Smooth muscle cell (in vitro differentiated cells): Measurements from ENCODE around the gene ATP6AP1. TPM values are rescaled to one million over a fixed set of nuclear protein-coding genes. Genes with fewer than 3 reads are reported as not detected.
A peak's percentile ranks its signal among the peaks of the same experiment; 100 is the strongest.
"Not testable (repeated sequence)": the region's sequence is repeated elsewhere in the genome, so short reads cannot be mapped to it uniquely, and the experiment has no call there.

Experiments
- DNase-seq: peaks from one replicate; lab custom pipeline; 2025; ENCODE audit not compliant: unreplicated experiment; lab: John Stamatoyannopoulos, UW
- H2AFZ ChIP-seq: fragments of 200-600 bp; sonication (generic); 2 replicates; pipeline ENCODE4 v1.6.0; 2016; ENCODE audit warnings: antibody characterized with exemption, low read depth, mild to moderate bottlenecking
- H3F3A ChIP-seq: fragments of 200-600 bp; sonication (generic); 2 replicates; pipeline ENCODE4 v1.6.0; 2017; ENCODE audit warnings: antibody characterized with exemption, low read depth
- H3K27ac ChIP-seq: fragments of 200-600 bp; sonication (generic); 2 replicates; pipeline ENCODE4 v1.5.1; 2016; ENCODE audit warnings: low read depth, mild to moderate bottlenecking
- H3K27me3 ChIP-seq: fragments of 200-600 bp; sonication (generic); 2 replicates; pipeline ENCODE4 v1.6.1; 2016; ENCODE audit warnings: low read depth, mild to moderate bottlenecking
- H3K36me3 ChIP-seq: fragments of 200-600 bp; sonication (generic); 2 replicates; pipeline ENCODE4 v1.5.1; 2016; ENCODE audit warnings: low read depth
- H3K4me1 ChIP-seq: fragments of 200-600 bp; sonication (generic); 2 replicates; pipeline ENCODE4 v1.5.1; 2016; ENCODE audit warnings: low read depth
- H3K4me2 ChIP-seq: fragments of 200-600 bp; sonication (generic); 2 replicates; pipeline ENCODE4 v1.6.0; 2016; ENCODE audit warnings: mild to moderate bottlenecking
- H3K4me3 ChIP-seq: fragments of 200-600 bp; sonication (generic); 2 replicates; pipeline ENCODE4 v1.5.1; 2016; ENCODE audit warnings: mild to moderate bottlenecking
- H3K79me2 ChIP-seq: fragments of 200-600 bp; sonication (generic); 2 replicates; pipeline ENCODE4 v1.6.0; 2016; ENCODE audit warnings: low read depth, mild to moderate bottlenecking
- H3K9ac ChIP-seq: fragments of 200-600 bp; sonication (generic); 2 replicates; pipeline ENCODE4 v1.6.0; 2016; ENCODE audit warnings: low read depth
- H3K9me3 ChIP-seq: fragments of 200-600 bp; sonication (generic); replicated peaks from 2 replicates; pipeline ENCODE4 v1.5.1; 2016; ENCODE audit warnings: low read depth
- H4K20me1 ChIP-seq: fragments of 200-600 bp; sonication (generic); 2 replicates; pipeline ENCODE4 v1.6.0; 2016; ENCODE audit warnings: low read depth
- CTCF ChIP-seq: fragments of 200-600 bp; sonication (generic); IDR thresholded peaks from 2 replicates; pipeline ENCODE4 v1.5.1; 2017; ENCODE audit warnings: borderline replicate concordance, mild to moderate bottlenecking, antibody characterized with exemption; ENCODE audit not compliant: insufficient read depth, poor library complexity, severe bottlenecking
- WGBS: methylation state at CpG from one replicate; pipeline ENCODE4 v1.1.7; 2016; ENCODE audit warnings: low lambda C conversion rate; 5-methylcytosine and 5-hydroxymethylcytosine counted together
- polyA plus RNA-seq: library from polyadenylated mRNA; unstranded; fragments of >200 nt; fragmentation: Nextera tagmentation; extraction: Ambion mirVana; gene quantifications from 2 replicates; pipeline ENCODE4 v1.2.1, GENCODE V29; 2016
- total RNA-seq: library from RNA; depleted of rRNA; stranded (reverse); fragments of >200 nt; gene quantifications from 2 replicates; pipeline ENCODE4 v1.2.3, GENCODE V29; 2014

The ATP6AP1 gene
- total and polyA plus RNA-seq, 2 experiments from 2014 or later = 104 to 193 TPM

DNA sequence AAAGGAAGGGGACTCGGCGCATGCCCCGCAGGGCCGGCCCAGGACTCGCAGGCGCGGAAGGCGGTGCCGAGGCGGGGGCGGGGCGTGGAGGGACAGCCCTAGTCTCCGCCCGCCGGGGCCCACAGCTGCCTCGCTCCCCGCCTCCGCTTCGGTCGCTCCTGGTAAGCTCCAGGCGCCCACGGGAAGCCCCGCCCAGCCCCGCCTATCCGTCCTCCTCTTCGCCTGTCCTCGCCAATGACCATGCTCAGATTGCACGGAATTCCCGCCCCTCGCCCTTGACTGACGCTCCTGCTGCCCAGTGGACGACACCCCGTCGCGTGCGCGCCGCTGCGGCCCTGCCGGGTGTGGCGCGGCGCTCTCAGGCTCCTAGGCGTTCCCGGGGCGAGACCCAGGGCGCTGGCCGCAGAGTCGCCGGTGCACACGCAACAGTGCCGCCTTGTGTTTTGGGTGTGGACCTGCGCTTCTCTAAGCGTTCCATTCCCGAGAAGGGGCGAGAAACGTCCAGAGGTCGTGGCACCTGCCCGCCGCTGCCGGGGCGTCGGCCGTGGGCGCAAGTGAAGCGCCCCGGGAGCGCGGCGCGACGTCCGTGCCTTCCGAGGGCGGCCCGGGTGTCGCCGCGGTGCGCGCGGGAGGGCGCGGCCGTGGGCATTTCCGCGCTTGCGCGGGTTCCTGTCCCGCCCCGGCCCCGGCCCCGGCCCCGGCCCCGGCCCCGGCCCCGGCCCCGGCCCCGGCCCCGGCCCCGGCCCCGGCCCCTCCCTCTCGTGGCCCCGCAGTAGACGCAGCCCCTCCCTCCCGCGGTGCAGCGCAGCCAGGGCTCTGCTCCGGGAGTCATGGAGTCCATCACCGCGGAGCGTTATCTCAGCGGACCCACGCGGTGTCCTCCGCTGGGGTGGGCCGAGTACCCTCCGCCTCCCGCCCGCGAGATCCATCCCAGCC is 38.4 kb upstream of the ATP6AP1 start:
- H3K36me3 ChIP-seq, H3K27ac ChIP-seq, H3F3A ChIP-seq, H2AFZ ChIP-seq, H3K4me3 ChIP-seq, H3K4me1 ChIP-seq, H4K20me1 ChIP-seq, H3K79me2 ChIP-seq, H3K27me3 ChIP-seq, H3K9me3 ChIP-seq, H3K4me2 ChIP-seq, H3K9ac ChIP-seq, DNase-seq: not testable (repeated sequence)
- 57% methylated on average over 14 of the region's 121 CpGs for WGBS

DNA sequence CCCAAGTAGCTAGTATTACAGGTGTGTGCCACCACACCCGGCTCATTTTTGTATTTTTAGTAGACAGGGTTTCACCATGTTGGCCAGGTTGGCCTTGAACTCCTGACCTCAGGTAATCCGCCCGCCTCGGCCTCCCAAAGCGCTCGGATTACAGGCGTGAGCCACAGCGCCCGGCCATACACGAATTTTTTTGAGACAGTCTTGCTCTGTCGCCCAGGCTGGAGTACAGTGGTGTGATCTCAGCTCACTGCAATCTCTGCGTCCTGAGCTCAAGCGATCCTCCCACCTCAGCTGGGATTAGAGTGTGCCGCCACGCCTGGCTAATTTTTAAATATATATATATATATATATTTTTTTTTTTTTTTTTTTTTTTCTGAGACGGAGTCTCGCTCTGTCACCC is 32.1 kb upstream of the ATP6AP1 start:
- WGBS = 90% methylated on average over 15 of the region's 17 CpGs
- peaks cover 19% of the 10 kb centered on the region for H3K79me2 ChIP-seq
- not testable (repeated sequence) for H3K27me3 ChIP-seq, H3K9me3 ChIP-seq, H3K27ac ChIP-seq, H3K4me1 ChIP-seq, DNase-seq, H3K36me3 ChIP-seq, H3F3A ChIP-seq, H2AFZ ChIP-seq, H3K4me3 ChIP-seq, H3K4me2 ChIP-seq, H3K9ac ChIP-seq
- peaks cover 31% of the 10 kb centered on the region for H4K20me1 ChIP-seq

GRCh38 chrX:154396973-154397887 is 31.2 kb upstream of the ATP6AP1 start:
- Histone ChIP-seq H3K9ac (peak overlapping the region; percentile 96), H3K9me3 (no peaks in the 10 kb centered on the region), H2AFZ (no peak overlapping the region), H3K79me2 (peaks cover 19% of the 10 kb centered on the region), H3K36me3 (no peaks in the 10 kb centered on the region), H4K20me1 (peaks cover 38% of the 10 kb centered on the region), H3K4me3 (peak overlapping the region; percentile 55), H3K4me2 (peak overlapping the region; percentile 89), H3F3A (peaks cover 4% of the 10 kb centered on the region), H3K4me1 (no peaks in the 10 kb centered on the region), H3K27ac (peak overlapping the region; percentile 98), H3K27me3 (no peaks in the 10 kb centered on the region)
- 47% methylated on average over 48 of the region's 53 CpGs for WGBS
- DNase-seq = no peak
- TF ChIP-seq CTCF = no peak

GRCh38 chrX:154397888-154398667 is 30.4 kb upstream of the ATP6AP1 start, which contains the start of gene RPL10:
Gene RPL10 (plus strand): TSS chrX:154398377. CDS start chrX:154398520, 143 bp downstream.
- no peaks in the 10 kb centered on the region for H3K27me3 ChIP-seq
- H3K9ac ChIP-seq = peak within 1 kb of the TSS; percentile 96
- TF ChIP-seq CTCF = no peak
- peaks cover 4% of the 10 kb centered on the region for H3F3A ChIP-seq
- no peaks in the 10 kb centered on the region for H3K9me3 ChIP-seq
- 42% methylated on average over 69 of the region's 69 CpGs for WGBS
- peak; percentile 56 for DNase-seq
- H2AFZ ChIP-seq = no peak within 1 kb of the TSS
- peaks cover 19% of the 10 kb centered on the region for H3K79me2 ChIP-seq
- peak within 1 kb of the TSS; percentile 75 for H3K4me3 ChIP-seq
- no peaks in the 10 kb centered on the region for H3K4me1 ChIP-seq
- H4K20me1 ChIP-seq = peaks cover 43% of the 10 kb centered on the region
- peak within 1 kb of the TSS; percentile 98 for H3K27ac ChIP-seq
- peak within 1 kb of the TSS; percentile 89 for H3K4me2 ChIP-seq
- H3K36me3 ChIP-seq = no peaks in the 10 kb centered on the region
